Gastrocnemius medialis (tissue), 4 donors: Measurements from ENCODE around the gene RASGEF1C. TPM values are rescaled to one million over a fixed set of nuclear protein-coding genes. Genes with fewer than 3 reads are reported as not detected.
"Not testable (repeated sequence)": the region's sequence is repeated elsewhere in the genome, so short reads cannot be mapped to it uniquely, and the experiment has no call there.

Experiments used
- ATAC-seq, 2 donors: fragments of 150-250 bp; one replicate each; pipeline ENCODE4 v1.9.1; 2016
- DNase-seq, 2 donors: peaks; one replicate each; pipeline ENCODE4 v3.0.0-alpha.2; 2019
- H3K27ac ChIP-seq, 4 donors: fragments of 200-600 bp; sonication (generic); 1 replicate in 1 of 4; 2 replicates in 3 of 4; pipeline ENCODE4 v1.5.1; 2016 to 2018; ENCODE audit warnings: mild to moderate bottlenecking in 2 of 4, moderate library complexity in 1 of 4
- H3K27me3 ChIP-seq, 3 donors: fragments of 200-600 bp; sonication (generic) in 2 of 3; 1 replicate in 1 of 3; 2 replicates in 2 of 3; pipeline versions ENCODE4 v1.5.1 to v1.6.0; 2016 to 2019; ENCODE audit warnings: mild to moderate bottlenecking in 1 of 3, moderate library complexity in 1 of 3
- H3K36me3 ChIP-seq, 2 donors: fragments of 200-600 bp; sonication (generic) in 1 of 2; one replicate each; pipeline ENCODE4 v1.5.1; 2017 to 2018
- H3K4me1 ChIP-seq, 2 donors: fragments of 200-600 bp; sonication (generic) in 1 of 2; one replicate each; pipeline ENCODE4 v1.5.1; 2016 to 2017; ENCODE audit warnings: mild to moderate bottlenecking in 2 of 2
- H3K4me3 ChIP-seq, 4 donors: fragments of 200-600 bp; sonication (generic) in 3 of 4; 1 replicate in 1 of 4; 2 replicates in 3 of 4; pipeline ENCODE4 v1.5.1; 2016 to 2019; ENCODE audit warnings: mild to moderate bottlenecking in 2 of 4
- H3K9me3 ChIP-seq, 3 donors: fragments of 200-600 bp; sonication (generic) in 2 of 3; 1 replicate in 1 of 3; 2 replicates in 2 of 3; pipeline ENCODE4 v1.5.1; 2016 to 2019
- POLR2A ChIP-seq, 2 donors: fragments of 450-650 bp; IDR thresholded peaks; one replicate each; pipeline ENCODE4 v1.6.1; 2017; ENCODE audit warnings: antibody characterized with exemption in 2 of 2, mild to moderate bottlenecking in 2 of 2, moderate library complexity in 2 of 2
- in situ Hi-C, 4 donors: fragments of 200-750 bp; cut with MboI; loops; one replicate each; pipeline versions ENCODE4 v1.15.0 to v1.8.0; 2017; ENCODE audit warnings: low sequenced_read_pairs in 4 of 4
- intact Hi-C: fragments of 100-400 bp; cut with DNase I; formaldehyde crosslinking; loops from one replicate; pipeline ENCODE4 v1.15.1; 2023; ENCODE audit warnings: low total_unique reads
- total RNA-seq, 4 donors: library from RNA; depleted of rRNA; stranded (reverse); fragments of >200 nt; gene quantifications; one replicate each; pipeline versions ENCODE4 v1.1.0 to v1.2.3, GENCODE V29; 2016
- TF ChIP-seq, protein P1 (sequence below), 5 experiments: fragments of 450-650 bp in 3 of 5; fragments of 200-600 bp in 2 of 5; sonication (generic) in 2 of 5; IDR thresholded peaks in 4 of 5; conservative IDR thresholded peaks in 1 of 5; 1 replicate in 4 of 5; 2 replicates in 1 of 5; pipeline ENCODE4 v1.5.1; 2016 to 2019; ENCODE audit warnings: antibody characterized with exemption in 5 of 5, mild to moderate bottlenecking in 3 of 5, moderate library complexity in 3 of 5

Gene RASGEF1C
- total RNA-seq, 4 donors from 2014 or later, result not detected

GRCh38 chr5:180213256-180213600 is 4.2 kb upstream of the RASGEF1C start:
- in situ Hi-C loops (no loop called here), intact Hi-C loops (no loop called here)
- H3K4me3 ChIP-seq, result no peak overlapping the region
- no peaks in the 10 kb centered on the region for H3K4me1 ChIP-seq
- no peaks in the 10 kb centered on the region for H3K9me3 ChIP-seq
- no peaks in the 10 kb centered on the region for H3K36me3 ChIP-seq
- no peak for ATAC-seq
- peaks cover 3 to 6% (median 3%) of the 10 kb centered on the region in 3 donors for H3K27me3 ChIP-seq
- TF ChIP-seq POLR2A (IDR thresholded peaks at IDR 0.05), result no peak
- TF ChIP-seq, protein P1, sequence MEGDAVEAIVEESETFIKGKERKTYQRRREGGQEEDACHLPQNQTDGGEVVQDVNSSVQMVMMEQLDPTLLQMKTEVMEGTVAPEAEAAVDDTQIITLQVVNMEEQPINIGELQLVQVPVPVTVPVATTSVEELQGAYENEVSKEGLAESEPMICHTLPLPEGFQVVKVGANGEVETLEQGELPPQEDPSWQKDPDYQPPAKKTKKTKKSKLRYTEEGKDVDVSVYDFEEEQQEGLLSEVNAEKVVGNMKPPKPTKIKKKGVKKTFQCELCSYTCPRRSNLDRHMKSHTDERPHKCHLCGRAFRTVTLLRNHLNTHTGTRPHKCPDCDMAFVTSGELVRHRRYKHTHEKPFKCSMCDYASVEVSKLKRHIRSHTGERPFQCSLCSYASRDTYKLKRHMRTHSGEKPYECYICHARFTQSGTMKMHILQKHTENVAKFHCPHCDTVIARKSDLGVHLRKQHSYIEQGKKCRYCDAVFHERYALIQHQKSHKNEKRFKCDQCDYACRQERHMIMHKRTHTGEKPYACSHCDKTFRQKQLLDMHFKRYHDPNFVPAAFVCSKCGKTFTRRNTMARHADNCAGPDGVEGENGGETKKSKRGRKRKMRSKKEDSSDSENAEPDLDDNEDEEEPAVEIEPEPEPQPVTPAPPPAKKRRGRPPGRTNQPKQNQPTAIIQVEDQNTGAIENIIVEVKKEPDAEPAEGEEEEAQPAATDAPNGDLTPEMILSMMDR (IDR thresholded peaks at IDR 0.05 in 4 of 5, conservative IDR thresholded peaks at IDR 0.05 in 1 of 5), result no peak
- DNase-seq, result no peak
- no peak overlapping the region for H3K27ac ChIP-seq

DNA sequence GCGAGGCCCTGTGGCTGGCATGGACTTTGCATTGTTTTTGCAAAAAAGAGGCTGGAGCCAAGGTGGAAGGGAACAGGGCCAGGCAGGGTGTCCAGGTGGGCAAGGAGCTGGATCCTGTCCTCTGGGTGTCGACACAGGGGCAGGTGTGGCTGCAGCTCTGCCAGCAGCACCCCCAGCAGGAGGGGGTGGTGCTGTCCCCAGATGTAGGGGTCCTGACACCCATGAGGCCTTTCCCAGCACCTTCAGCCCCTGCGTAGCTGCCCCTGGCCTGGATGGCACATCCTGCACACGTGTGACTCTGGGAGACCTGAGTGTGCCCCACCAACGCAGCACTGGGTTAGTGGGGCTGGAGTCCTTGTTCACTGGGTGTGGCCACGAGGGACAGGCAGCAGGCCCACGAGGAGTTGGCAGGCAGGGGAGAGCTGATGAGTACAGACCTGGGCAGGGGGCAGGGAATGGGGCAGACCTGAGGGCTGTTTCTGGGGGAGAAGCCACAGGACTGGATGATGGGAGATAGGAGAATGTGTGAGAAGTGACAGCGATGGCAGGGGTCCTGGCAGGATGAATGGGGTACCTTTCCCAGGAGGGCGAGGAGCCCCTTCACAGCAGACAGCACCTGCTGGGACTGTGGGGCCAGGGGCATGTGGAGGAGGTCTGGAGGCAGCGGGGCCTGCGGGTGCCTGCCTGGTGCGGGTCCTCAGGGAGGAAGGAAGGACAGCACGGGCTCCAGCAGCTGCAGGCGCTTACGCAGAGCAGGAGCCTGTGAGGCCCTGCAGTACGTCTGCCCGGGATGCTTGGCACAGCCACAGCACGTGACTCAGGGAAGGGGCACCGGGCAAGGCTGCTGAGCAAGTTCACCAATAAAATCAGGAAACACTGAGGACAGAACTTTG is 3.6 kb upstream of the RASGEF1C start:
- no peaks in the 10 kb centered on the region for H3K9me3 ChIP-seq
- no peak for ATAC-seq
- intact Hi-C loops (no loop called here), in situ Hi-C loops (no loop called here)
- H3K36me3 ChIP-seq, result no peaks in the 10 kb centered on the region
- no peak overlapping the region for H3K27ac ChIP-seq
- H3K4me3 ChIP-seq, result no peak overlapping the region
- TF ChIP-seq, protein P1 (IDR thresholded peaks at IDR 0.05 in 4 of 5, conservative IDR thresholded peaks at IDR 0.05 in 1 of 5), result no peak
- no peak for TF ChIP-seq POLR2A (IDR thresholded peaks at IDR 0.05)
- DNase-seq, result no peak
- H3K27me3 ChIP-seq, result peaks cover 9 to 10% (median 9%) of the 10 kb centered on the region in 3 donors
- H3K4me1 ChIP-seq, result no peaks in the 10 kb centered on the region

DNA sequence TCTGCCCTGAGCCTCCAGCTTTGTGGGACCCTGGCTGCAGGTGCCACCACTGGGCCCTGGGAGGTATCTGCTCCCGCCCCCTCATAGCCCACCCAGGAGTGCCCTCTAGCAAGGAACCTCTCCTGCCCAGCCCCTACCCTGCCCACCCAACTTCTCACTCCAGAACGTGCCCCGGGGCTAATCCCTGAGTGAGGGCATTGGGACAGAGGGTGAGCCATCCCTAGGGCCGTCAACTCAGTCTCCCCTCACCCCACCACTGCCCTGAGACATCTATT is 2.7 kb upstream of the RASGEF1C start:
- no peaks in the 10 kb centered on the region for H3K4me1 ChIP-seq
- no peak overlapping the region for H3K27ac ChIP-seq
- no peaks in the 10 kb centered on the region for H3K9me3 ChIP-seq
- H3K27me3 ChIP-seq, result peaks cover 14 to 19% (median 18%) of the 10 kb centered on the region in 3 donors
- no peak for TF ChIP-seq POLR2A (IDR thresholded peaks at IDR 0.05)
- TF ChIP-seq, protein P1 (IDR thresholded peaks at IDR 0.05 in 4 of 5, conservative IDR thresholded peaks at IDR 0.05 in 1 of 5), result no peak
- DNase-seq, result no peak
- in situ Hi-C loops, result no loop called here
- ATAC-seq, result no peak
- intact Hi-C loops, result no loop called here
- no peaks in the 10 kb centered on the region for H3K36me3 ChIP-seq
- H3K4me3 ChIP-seq, result no peak overlapping the region

DNA sequence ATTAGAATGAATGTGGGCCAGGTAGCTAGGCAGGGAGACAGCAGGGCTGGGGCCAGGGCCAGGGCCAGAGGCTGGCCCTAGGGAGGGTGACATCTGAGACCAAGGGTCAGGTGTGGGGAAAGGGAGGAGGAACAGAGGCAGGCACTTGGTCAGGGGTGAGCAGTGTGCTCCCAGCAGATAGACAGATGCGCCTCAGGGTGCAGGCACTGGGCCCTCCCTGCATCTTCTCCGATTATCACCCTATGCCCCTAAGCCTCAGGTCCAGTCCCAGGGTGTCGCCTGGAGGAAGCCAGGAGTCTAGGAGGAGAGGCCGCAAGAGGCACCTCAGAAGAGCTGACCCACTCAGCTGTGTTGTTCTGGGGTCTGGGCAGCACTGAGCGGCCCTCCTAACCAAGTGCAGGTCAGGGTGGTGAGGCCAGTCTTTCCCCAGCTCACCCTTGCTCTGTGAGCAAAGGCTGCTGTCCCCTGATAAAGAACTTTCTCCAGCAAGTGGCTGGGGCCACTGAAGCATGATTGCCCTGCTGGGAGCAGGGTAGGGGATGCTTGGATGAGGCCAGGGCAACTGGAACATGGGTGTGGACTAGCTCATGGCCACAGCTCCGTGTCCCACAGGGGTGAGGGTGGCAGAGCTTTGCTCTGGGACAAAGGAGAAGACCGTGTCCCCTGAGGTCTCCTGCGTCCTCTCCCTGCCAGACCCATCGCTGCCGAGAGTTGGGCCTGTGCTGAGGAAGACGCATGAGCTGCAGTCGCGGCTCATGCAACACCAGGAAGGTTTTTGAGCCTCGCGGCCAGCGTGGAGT is 2.1 kb upstream of the RASGEF1C start:
- Histone ChIP-seq H3K9me3 (no peaks in the 10 kb centered on the region), H3K27ac (no peak overlapping the region), H3K4me3 (no peak overlapping the region), H3K4me1 (no peaks in the 10 kb centered on the region), H3K36me3 (no peaks in the 10 kb centered on the region), H3K27me3 (peaks cover 14 to 19% (median 18%) of the 10 kb centered on the region in 3 donors)
- ATAC-seq, result no peak
- TF ChIP-seq, protein P1 (IDR thresholded peaks at IDR 0.05 in 4 of 5, conservative IDR thresholded peaks at IDR 0.05 in 1 of 5), result no peak
- no peak for TF ChIP-seq POLR2A (IDR thresholded peaks at IDR 0.05)
- intact Hi-C loops, result no loop called here
- in situ Hi-C loops, result no loop called here
- DNase-seq, result no peak

- intact Hi-C loops, in situ Hi-C loops: not testable (repeated sequence)
- H3K27me3 ChIP-seq, result peaks cover 14 to 19% (median 18%) of the 10 kb centered on the region in 3 donors
Measured at GRCh38 chr5:180210077-180210476, 1.1 kb upstream of the RASGEF1C start.

More at GRCh38 chr5:180210077-180210476, 1.1 kb upstream of the RASGEF1C start:
- H3K27ac ChIP-seq, H3K4me3 ChIP-seq, H3K4me1 ChIP-seq, H3K36me3 ChIP-seq, H3K9me3 ChIP-seq, DNase-seq, ATAC-seq: not testable (repeated sequence)
